Esophagus squamous epithelium (tissue), 5 donors: Measurements from ENCODE around the gene ASMTL. TPM values are rescaled to one million over a fixed set of nuclear protein-coding genes. Genes with fewer than 3 reads are reported as not detected.

Experiments
- DNase-seq: peaks from one replicate; lab custom pipeline; 2025; lab: John Stamatoyannopoulos, UW
- H3K27ac ChIP-seq, 4 donors: fragments of 200-600 bp; sonication (generic); one replicate each; pipeline ENCODE4 v1.5.1; 2016 to 2019; ENCODE audit warnings: mild to moderate bottlenecking in 1 of 4
- H3K27me3 ChIP-seq, 4 donors: fragments of 200-600 bp; sonication (generic); 1 replicate in 3 of 4; 2 replicates in 1 of 4; pipeline versions ENCODE4 v1.5.1 to v1.6.0; 2017 to 2021; ENCODE audit warnings: antibody characterized with exemption in 1 of 4
- H3K36me3 ChIP-seq, 3 donors: fragments of 200-600 bp; sonication (generic); one replicate each; pipeline ENCODE4 v1.5.1; 2016 to 2019
- H3K4me1 ChIP-seq, 3 donors: fragments of 200-600 bp; sonication (generic); one replicate each; pipeline ENCODE4 v1.5.1; 2017 to 2019
- H3K4me3 ChIP-seq, 4 donors: fragments of 200-600 bp; sonication (generic); 1 replicate in 3 of 4; 2 replicates in 1 of 4; pipeline ENCODE4 v1.5.1; 2016 to 2019; ENCODE audit warnings: mild to moderate bottlenecking in 2 of 4, moderate library complexity in 1 of 4
- H3K9me3 ChIP-seq, 3 donors: fragments of 200-600 bp; sonication (generic); one replicate each; pipeline ENCODE4 v1.5.1; 2016 to 2019
- CTCF ChIP-seq, 6 experiments: fragments of 450-650 bp in 4 of 6; fragments of 200-600 bp in 2 of 6; sonication (generic) in 2 of 6; IDR thresholded peaks; one replicate each; pipeline ENCODE4 v1.5.1; 2016 to 2019; ENCODE audit warnings: antibody characterized with exemption in 6 of 6, mild to moderate bottlenecking in 4 of 6, moderate library complexity in 4 of 6
- POLR2A ChIP-seq, 4 donors: fragments of 450-650 bp; IDR thresholded peaks; one replicate each; pipeline ENCODE4 v1.6.1; 2017; ENCODE audit warnings: antibody characterized with exemption in 4 of 4, mild to moderate bottlenecking in 4 of 4, moderate library complexity in 3 of 4
- WGBS, 2 donors: methylation state at CpG; one replicate each; pipeline ENCODE4 v1.1.5; 2018; 5-methylcytosine and 5-hydroxymethylcytosine counted together
- intact Hi-C: fragments of 100-400 bp; cut with DNase I; formaldehyde crosslinking; loops from one replicate; pipeline ENCODE4 v1.15.0; 2022
- total RNA-seq, 4 donors: library from RNA; depleted of rRNA; stranded (reverse); fragments of >200 nt; gene quantifications; one replicate each; pipeline ENCODE4 v1.1.0, GENCODE V29; 2016
- donor health status: DM: yes; HTN: yes; CAD: no.

ASMTL gene
- total RNA-seq, 4 donors from 2014 or later: 4.4 to 21.4 (median 11.1) TPM

GRCh38 chrX:1397441-1398270 is 55.1 kb downstream of the ASMTL start:
- WGBS, 2 donors: 83 to 86% methylated on average over 8 to 14 of the region's 29 CpGs
- intact Hi-C loops: no loop called here
- H3K9me3 ChIP-seq: no peaks in the 10 kb centered on the region
- H3K27me3 ChIP-seq: no peaks in the 10 kb centered on the region
- no peak overlapping the region for H3K4me3 ChIP-seq
- H3K36me3 ChIP-seq: peaks cover 0 to 62% (median 0%) of the 10 kb centered on the region in 3 donors
- H3K4me1 ChIP-seq: peaks cover 4 to 33% (median 5%) of the 10 kb centered on the region in 3 donors
- no peak overlapping the region for H3K27ac ChIP-seq
- DNase-seq: no peak
- no peak for TF ChIP-seq POLR2A (IDR thresholded peaks at IDR 0.05)
- no peak for TF ChIP-seq CTCF (IDR thresholded peaks at IDR 0.05)

- H3K27ac ChIP-seq: no peak overlapping the region
- WGBS, 2 donors: no CpG with 5 or more reads among the region's 15 CpGs
- intact Hi-C loops: no loop called here
- TF ChIP-seq CTCF (IDR thresholded peaks at IDR 0.05) (no peak), POLR2A (IDR thresholded peaks at IDR 0.05) (no peak)
- peaks cover 0 to 57% (median 0%) of the 10 kb centered on the region in 3 donors for H3K36me3 ChIP-seq
- H3K4me3 ChIP-seq: no peak overlapping the region
- H3K9me3 ChIP-seq: no peaks in the 10 kb centered on the region
- DNase-seq: no peak
- peaks cover 4 to 33% (median 5%) of the 10 kb centered on the region in 3 donors for H3K4me1 ChIP-seq
- H3K27me3 ChIP-seq: no peaks in the 10 kb centered on the region
Observed at GRCh38 chrX:1397001-1397400, 55.7 kb downstream of the ASMTL start.

GRCh38 chrX:1395646-1396216 is 57.0 kb downstream of the ASMTL start:
- Histone ChIP-seq H3K27me3 (no peaks in the 10 kb centered on the region), H3K36me3 (peaks cover 0 to 49% (median 5%) of the 10 kb centered on the region in 3 donors), H3K4me3 (no peak overlapping the region), H3K4me1 (peaks cover 8 to 37% (median 10%) of the 10 kb centered on the region in 3 donors), H3K9me3 (no peaks in the 10 kb centered on the region), H3K27ac (no peak overlapping the region)
- DNase-seq: no peak
- WGBS, 2 donors: 96 to 97% methylated on average over 5 of the region's 5 CpGs
- TF ChIP-seq CTCF (IDR thresholded peaks at IDR 0.05) (no peak), POLR2A (IDR thresholded peaks at IDR 0.05) (no peak)
- intact Hi-C loops: no loop called here

GRCh38 chrX:1394731-1395501 is 57.8 kb downstream of the ASMTL start:
- TF ChIP-seq CTCF (IDR thresholded peaks at IDR 0.05) (no peak), POLR2A (IDR thresholded peaks at IDR 0.05) (no peak)
- Histone ChIP-seq H3K4me3 (no peak overlapping the region), H3K27ac (peak overlapping the region in 3 of 4 donors; percentile 21 to 38 (median 29)), H3K9me3 (no peaks in the 10 kb centered on the region), H3K4me1 (peaks cover 16 to 39% (median 18%) of the 10 kb centered on the region in 3 donors), H3K27me3 (no peaks in the 10 kb centered on the region), H3K36me3 (peaks cover 5 to 49% (median 5%) of the 10 kb centered on the region in 3 donors)
- 82 to 97% methylated on average over 5 to 10 of the region's 22 CpGs for WGBS, 2 donors
- no peak for DNase-seq
- intact Hi-C loops: no loop called here
